NCI-H1048 (cell line): ENCODE measurements around the gene HIPK4.
"Not testable (repeated sequence)": the region's sequence is repeated elsewhere in the genome, so short reads cannot be mapped to it uniquely, and the experiment has no call there.

ENCODE experiments used
- DNase-seq: peaks from one replicate; lab custom pipeline; 2025; lab: John Stamatoyannopoulos, UW

Gene HIPK4

DNA sequence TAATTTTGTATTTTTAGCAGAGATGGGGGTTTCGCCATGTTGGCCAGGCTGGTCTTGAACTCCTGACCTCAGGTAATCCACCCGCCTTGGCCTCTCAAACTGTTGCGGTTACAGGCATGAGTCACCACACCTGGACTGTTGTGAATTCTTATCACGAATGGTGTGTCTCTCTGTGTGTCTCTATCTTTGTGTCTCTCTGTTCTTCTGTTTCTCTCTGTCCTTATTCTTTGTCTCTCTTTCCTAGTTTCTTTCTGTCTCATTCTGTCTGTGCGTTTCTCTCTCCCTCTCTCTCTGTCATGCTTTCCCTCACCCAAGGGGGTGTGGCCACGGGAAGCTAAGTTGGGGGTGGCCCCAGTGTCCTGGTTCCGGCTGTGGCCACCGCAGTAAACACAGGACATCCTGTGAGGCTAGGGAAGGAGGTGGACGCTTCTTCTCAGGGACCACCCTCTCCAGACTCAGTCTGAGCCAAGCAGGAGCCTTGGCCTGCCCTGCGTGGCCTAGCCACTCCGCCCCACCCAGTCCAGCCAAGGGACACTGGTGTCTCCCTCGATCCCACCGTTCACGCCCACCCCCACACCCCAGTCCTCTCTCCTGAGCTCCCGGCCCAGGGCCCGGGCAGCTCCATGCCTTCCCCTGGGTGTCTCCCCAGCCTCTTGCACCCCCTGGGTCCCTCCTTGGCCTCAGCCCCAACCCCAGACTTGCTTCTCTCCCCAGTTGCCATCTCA is 27.1 kb upstream of the HIPK4 start:
- DNase-seq = no peak

GRCh38 chr19:40415768-40416167 is 25.8 kb upstream of the HIPK4 start:
- DNase-seq = no peak

DNA sequence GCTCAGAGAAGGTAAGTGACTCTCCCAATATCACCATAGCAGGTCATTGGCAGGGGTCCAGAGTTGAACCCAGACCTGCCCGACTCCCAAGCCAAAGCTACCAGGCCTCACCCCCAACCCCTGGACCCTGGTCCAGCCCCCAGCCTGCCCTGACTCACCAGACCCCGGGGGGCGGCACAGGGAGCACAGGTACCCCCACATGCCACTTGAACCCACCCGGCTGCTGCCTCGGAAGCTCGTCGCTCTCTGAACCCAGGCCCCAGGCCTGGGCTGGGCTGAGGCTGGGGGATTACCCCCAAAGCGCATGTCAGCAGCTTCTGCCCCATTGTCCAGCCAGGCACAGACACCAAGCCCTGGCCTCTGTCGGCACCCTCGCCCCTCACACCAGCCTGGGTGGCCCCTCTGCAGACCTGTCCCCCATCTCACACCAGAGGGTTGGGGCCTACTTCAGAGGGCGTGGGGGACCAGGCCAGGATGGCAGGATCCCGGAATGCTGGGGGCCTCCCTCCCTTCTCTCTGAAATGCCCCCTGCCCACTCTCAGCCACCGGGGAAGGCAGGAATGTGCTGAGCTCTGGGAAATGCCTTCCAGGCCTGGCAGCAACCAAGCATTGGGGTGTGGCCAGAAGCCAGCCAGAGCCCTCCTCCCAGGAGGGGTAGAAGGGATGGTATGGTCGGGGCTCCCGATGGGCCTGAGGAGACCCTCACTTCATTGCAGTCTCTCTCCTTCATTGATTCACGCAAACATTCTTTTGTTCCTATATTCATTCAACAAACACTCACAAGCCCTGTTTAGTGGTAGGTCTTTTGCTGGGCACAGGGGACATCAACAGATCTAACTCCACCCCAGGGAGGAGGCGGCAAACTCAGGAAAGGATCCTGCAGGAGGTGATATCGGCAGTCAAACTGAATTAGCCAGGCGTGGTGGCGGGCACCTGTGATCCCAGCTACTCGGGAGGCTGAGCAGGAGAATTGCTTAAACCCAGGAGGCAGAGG is 24.9 kb upstream of the HIPK4 start:
- DNase-seq = no peak

- no peak for DNase-seq
These were observed 23.4 kb upstream of the HIPK4 start, which contains the start of gene PRX for GRCh38 chr19:40413291-40413845. Gene PRX (minus strand): TSS chr19:40413378. CDS start chr19:40407932, 5,446 bp downstream.

- DNase-seq = no peak
These were observed 22.9 kb upstream of the HIPK4 start for GRCh38 chr19:40412866-40413265.

DNA sequence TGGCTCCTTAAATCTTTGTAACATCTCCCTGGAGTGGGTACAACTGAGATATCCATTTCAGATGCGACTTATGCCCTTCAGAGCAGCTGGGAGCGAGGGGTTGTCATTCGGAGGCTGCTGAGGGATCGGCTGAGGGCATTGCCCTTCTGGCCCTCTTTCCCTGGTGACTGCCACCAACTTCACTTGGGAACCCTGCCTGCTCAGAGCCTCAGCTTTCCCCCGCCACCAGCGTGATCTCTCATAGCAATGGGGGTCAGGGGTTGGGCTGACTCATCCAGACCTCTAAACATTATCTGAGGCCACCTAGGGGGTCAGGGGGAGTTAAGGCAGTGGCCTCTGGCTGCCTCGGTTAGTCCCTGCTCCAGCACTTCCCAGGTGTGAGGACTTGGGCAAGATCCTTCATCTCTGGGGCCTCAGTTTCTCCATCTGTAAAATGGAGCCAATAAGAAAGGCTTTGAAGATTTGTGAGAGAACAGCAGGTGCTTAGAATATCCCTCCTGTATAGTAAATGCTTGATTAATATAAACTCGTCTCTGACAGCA is 22.0 kb upstream of the HIPK4 start:
- DNase-seq = no peak

DNA sequence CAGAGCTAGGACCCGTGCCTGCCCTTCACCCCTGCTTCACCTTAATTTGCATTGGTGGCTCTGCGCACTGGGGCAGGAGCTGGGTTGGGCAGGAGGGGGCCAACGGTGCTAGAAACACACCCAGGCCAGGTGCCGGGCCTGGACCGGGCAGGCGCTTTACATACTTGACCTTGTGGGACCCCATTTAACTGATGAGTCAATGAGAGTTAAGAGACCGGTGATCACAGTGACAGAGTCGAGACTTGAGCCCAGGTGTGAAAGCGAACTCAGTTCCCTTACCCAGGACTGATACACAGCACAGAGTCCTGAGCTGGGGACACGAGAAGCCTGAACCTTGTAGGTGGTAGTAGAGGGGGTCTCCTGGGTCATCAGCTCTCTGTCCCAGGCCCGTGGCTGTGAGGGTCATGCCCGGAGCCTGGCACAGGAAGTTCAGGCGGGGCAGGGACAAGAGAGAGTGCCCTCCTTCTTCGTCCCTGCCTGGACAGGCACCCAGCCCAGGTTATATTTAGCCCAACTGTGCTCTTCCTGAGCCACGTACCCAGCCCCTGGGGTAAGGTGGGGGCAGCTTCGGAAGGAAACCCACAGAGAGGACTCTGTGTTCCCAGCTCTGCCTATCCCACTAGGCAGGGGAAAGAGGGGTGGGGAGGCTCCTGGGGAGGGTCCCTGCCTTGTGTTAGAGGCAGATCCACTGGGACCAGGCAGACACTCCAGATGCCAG is 21.3 kb upstream of the HIPK4 start:
- DNase-seq = no peak

DNA sequence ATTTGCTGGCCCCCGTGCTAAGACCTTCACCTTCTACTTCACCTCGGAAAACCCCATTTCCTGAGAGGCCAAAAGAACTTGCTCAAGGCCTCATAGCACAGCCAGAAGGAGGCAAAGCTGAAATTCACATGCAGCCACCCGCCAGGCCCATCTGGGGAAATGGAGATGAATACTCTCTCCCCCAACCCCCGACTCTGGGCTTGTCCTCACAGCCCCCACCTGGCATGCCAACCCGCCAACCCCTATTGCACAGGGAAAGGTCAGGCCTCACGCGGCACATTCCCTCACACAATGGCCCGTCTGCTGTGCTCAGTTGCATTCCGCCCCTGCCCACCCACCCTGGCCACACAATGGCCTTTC is 20.0 kb upstream of the HIPK4 start:
- no peak for DNase-seq

DNA sequence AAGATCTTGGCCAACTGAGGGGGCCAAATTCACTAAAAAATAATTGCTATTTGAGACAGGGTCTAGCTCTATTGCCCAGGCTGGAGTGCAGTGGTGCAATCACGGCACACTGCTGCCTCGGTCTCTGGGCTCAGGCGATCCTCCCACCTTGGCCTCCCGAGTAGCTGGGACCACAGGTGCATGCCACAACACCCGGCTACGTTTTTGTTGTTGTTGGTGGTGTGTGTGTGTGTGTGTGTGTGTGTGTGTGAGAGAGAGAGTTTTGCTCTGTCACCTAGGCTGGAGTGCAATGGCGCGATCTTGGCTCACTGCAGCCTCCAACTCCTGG is 18.6 kb upstream of the HIPK4 start:
- not testable (repeated sequence) for DNase-seq

DNA sequence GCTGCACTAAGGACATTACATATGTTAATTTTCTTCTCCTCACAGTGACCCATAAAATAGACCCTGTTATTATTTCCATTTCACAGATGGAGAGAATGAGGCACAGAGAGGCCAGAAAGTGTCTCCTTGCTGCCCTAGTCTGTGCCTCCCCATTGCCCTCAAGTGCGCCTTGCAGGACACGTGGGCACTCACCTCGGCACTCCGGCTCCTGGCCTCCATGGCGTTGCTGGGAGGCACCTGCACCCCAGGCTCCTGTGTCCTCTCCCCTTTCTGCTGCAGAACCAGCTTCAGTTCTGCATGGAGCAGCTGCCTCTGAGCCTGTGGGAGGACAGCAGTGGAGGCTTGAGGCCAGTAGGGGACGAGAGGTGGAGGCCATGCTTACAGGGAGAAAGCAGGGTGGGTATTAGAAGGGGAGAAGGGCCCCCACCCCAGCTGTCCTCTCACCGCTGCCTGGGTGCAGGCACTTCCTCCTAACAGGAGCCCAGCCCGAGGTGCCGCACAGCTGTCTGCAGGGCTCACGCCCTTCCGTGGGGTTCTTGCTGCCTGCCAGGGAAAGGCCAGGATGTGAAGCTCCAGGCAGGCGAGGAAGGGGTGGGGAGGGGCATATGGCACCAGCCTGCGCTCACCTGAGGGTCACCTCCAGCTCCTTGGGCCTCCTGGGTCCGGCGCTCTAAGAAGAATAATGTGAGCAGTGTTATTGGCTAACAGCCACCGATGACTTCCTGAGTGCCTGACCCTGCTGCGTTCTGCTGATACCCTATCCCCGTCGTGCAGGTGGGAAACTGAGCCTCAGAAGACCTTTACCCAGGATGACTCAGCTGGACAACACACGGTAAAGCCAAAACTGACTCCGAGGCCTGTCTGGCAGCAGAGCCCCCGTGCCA is 18.0 kb upstream of the HIPK4 start:
- no peak for DNase-seq

GRCh38 chr19:40403262-40403984 is 13.4 kb upstream of the HIPK4 start:
- DNase-seq = peak; percentile 67

DNA sequence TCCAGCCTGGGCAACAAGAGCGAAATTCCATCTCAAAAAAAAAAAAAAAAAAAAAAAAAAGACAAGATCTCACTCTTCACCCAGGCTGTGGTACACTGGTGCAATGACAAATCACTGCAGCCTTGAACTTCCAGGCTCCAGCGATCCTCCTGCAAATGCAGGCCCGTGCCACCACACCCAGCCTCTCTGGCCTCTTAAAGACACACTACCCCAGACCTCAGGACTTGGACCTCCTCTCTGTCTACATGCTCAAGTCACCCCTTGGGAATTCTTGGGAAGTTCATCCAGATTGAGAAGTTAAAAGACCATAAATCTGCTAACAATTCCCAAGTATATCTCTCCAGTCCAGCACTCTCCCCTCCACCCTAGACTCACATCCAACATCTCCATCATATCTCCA is 10.6 kb upstream of the HIPK4 start:
- no peak for DNase-seq

GRCh38 chr19:40398417-40399131 is 8.6 kb upstream of the HIPK4 start:
- DNase-seq = peak; percentile 54

DNA sequence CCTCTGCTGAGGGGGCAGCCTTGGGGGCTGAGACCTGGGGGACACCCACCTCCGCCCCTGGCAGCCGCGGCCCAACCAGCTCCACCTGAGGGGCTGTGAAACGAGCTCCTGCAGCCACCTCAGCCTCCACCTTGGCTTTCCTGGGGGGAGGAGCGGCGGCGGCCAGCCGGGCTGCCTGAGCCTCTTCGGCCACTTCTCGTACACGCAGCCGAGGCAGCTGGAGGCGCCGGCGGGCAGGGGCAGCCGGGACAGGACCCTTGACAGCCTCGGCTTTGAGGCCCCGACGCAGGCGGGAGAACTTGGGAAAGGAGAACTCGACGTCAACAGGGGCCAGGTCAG is 7.6 kb upstream of the HIPK4 start:
- no peak for DNase-seq

- no peak for DNase-seq
These were observed 7.0 kb upstream of the HIPK4 start for GRCh38 chr19:40396886-40397567.

DNA sequence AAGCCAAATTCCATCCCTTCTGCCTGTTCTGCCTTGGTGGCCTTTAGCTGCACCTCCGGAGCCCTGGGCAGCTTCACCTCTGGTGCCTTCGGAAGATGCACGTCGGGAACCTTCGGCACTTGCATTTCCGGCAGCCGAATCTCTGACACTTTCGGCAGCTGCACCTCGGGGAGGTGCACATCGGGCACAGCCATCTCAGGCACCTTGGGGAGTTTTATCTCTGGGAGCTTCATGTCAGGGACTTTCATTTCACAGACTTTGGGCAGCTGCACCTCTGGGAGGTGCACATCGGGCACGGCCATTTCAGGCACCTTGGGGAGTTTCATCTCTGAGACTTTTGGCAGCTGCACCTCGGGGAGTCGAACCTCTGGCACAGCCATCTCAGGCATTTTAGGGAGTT is 6.0 kb upstream of the HIPK4 start:
- no peak for DNase-seq

- DNase-seq = no peak
These were observed 4.8 kb upstream of the HIPK4 start for GRCh38 chr19:40394816-40395210.

DNA sequence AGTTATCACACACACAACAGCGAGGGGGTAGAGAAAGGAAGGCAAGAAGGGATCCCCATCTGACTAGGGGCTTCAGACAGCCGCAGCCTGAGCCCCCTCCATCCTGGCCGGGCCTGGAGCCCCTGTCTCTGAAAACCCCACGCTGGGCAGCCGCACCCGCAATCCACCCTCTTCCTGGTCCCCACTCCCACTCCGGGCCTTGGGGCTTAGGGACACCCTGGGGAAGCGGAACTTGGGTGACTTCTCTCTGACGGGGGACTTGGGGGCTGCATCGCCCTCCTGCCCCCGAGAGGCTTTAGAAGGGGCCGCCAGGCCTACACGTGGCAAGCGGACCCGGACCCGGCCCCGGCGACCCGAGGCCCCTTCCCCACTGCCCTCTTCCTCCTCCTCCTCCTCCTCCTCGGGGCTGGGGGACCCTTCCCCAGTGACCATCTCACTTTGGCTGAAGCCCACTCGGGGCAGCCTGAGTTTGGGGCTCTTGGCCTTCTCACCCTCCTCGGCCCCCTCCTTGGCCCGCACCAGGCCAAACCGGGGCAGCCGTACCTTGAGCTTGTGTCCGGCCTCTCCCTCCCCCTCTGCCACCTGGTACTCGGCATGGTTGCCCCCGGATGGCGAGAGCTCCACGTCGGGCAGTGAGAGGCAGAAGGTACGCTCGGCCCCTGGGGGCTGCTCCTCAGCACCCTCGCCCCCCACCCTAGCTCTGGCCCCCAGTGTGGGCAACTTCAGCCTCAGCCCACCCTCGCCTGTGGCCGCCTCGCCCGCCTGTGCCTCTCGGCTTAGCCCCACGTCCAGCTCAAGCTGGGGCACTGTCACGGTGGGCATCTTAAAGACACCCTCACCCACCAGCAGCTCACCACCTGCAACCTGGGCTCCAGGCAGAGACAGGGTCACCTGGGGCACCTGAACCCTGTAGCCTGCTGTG is 4.2 kb upstream of the HIPK4 start:
- DNase-seq = no peak
